H9 (cell line): Measurements from ENCODE around the gene TIPARP. TPM values are rescaled to one million over a fixed set of nuclear protein-coding genes. Genes with fewer than 3 reads are reported as not detected.

Source experiments
- DNase-seq: peaks from one replicate; pipeline ENCODE4 v3.0.0-alpha.2; 2017
- H2AFZ ChIP-seq: one replicate; pipeline ENCODE4 v1.6.1; 2013; ENCODE audit warnings: mild to moderate bottlenecking, low read length, control low read depth, moderate library complexity
- H2AK5ac ChIP-seq: 2 replicates; pipeline ENCODE4 v1.6.1; 2013; ENCODE audit warnings: low read length, control low read depth, mixed read lengths; ENCODE audit not compliant: insufficient read length
- H2BK120ac ChIP-seq: one replicate; pipeline ENCODE4 v1.6.1; 2013; ENCODE audit warnings: low read depth, mild to moderate bottlenecking, low read length, control low read depth, inconsistent platforms; ENCODE audit not compliant: poor library complexity, severe bottlenecking
- H2BK12ac ChIP-seq: 2 replicates; pipeline ENCODE4 v1.6.1; 2013; ENCODE audit warnings: low read length, control low read depth, mixed read lengths, low read depth; ENCODE audit not compliant: insufficient read length
- H2BK15ac ChIP-seq: 2 replicates; pipeline ENCODE4 v1.6.1; 2013; ENCODE audit warnings: low read depth, low read length, control low read depth
- H2BK20ac ChIP-seq: one replicate; pipeline ENCODE4 v1.6.1; 2013; ENCODE audit warnings: low read depth, mild to moderate bottlenecking, low read length, control low read depth, inconsistent platforms; ENCODE audit not compliant: poor library complexity, severe bottlenecking
- H2BK5ac ChIP-seq: 2 replicates; pipeline ENCODE4 v1.6.1; 2013; ENCODE audit warnings: low read length, control low read depth, mixed read lengths; ENCODE audit not compliant: insufficient read length
- H3K14ac ChIP-seq: 2 replicates; pipeline ENCODE4 v1.6.1; 2013; ENCODE audit warnings: low read length, control low read depth; ENCODE audit not compliant: insufficient read depth
- H3K18ac ChIP-seq: 2 replicates; pipeline ENCODE4 v1.6.1; 2013; ENCODE audit warnings: low read depth, mild to moderate bottlenecking, mixed read lengths, low read length, control low read depth; ENCODE audit not compliant: insufficient read length
- H3K23ac ChIP-seq: 2 replicates; pipeline ENCODE4 v1.6.1; 2013; ENCODE audit warnings: low read length, control low read depth, mixed read lengths, low read depth; ENCODE audit not compliant: insufficient read length
- H3K23me2 ChIP-seq: 2 replicates; pipeline ENCODE4 v1.6.1; 2013; ENCODE audit warnings: low read depth, mild to moderate bottlenecking, mixed read lengths, low read length, control low read depth; ENCODE audit not compliant: insufficient read length, poor library complexity, severe bottlenecking
- H3K27ac ChIP-seq: 2 replicates; pipeline ENCODE4 v1.5.1; 2013; ENCODE audit warnings: low read length, control low read depth, mixed read lengths, low read depth; ENCODE audit not compliant: insufficient read length
- H3K27me3 ChIP-seq: 2 replicates; pipeline ENCODE4 v1.6.1; 2013; ENCODE audit warnings: low read length, control low read depth, inconsistent platforms; ENCODE audit not compliant: insufficient read depth
- H3K4ac ChIP-seq: 2 replicates; pipeline ENCODE4 v1.6.1; 2013; ENCODE audit warnings: low read depth, mild to moderate bottlenecking, control low read depth, inconsistent platforms, low read length, moderate library complexity
- H3K4me1 ChIP-seq: 2 replicates; pipeline ENCODE4 v1.6.1; 2013; ENCODE audit warnings: low read length, control low read depth, inconsistent platforms; ENCODE audit not compliant: insufficient read depth
- H3K4me2 ChIP-seq: 2 replicates; pipeline ENCODE4 v1.6.1; 2013; ENCODE audit warnings: low read length, control low read depth, mixed read lengths; ENCODE audit not compliant: insufficient read length, insufficient read depth
- H3K56ac ChIP-seq: 2 replicates; pipeline ENCODE4 v1.6.1; 2013; ENCODE audit warnings: low read depth, mild to moderate bottlenecking, mixed read lengths, low read length, control low read depth; ENCODE audit not compliant: insufficient read length
- H3K79me1 ChIP-seq: 2 replicates; pipeline ENCODE4 v1.6.1; 2013; ENCODE audit warnings: low read depth, mild to moderate bottlenecking, moderate library complexity, low read length, control low read depth, inconsistent platforms; ENCODE audit not compliant: insufficient read depth, poor library complexity, severe bottlenecking
- H3K79me2 ChIP-seq: 2 replicates; pipeline ENCODE4 v1.6.1; 2013; ENCODE audit warnings: low read length, control low read depth, inconsistent platforms; ENCODE audit not compliant: insufficient read depth
- H3K9ac ChIP-seq: 2 replicates; pipeline ENCODE4 v1.6.1; 2013; ENCODE audit warnings: low read length, control low read depth, mixed read lengths; ENCODE audit not compliant: insufficient read length; ENCODE audit errors: extremely low read depth
- H3K9me3 ChIP-seq: one replicate; pipeline ENCODE4 v1.6.1; 2013; ENCODE audit warnings: low read depth, low read length, inconsistent platforms; ENCODE audit not compliant: control insufficient read depth
- H3T11ph ChIP-seq: one replicate; pipeline ENCODE4 v1.6.1; 2013; ENCODE audit warnings: mild to moderate bottlenecking, low read length, control low read depth, inconsistent platforms
- H4K20me1 ChIP-seq: one replicate; pipeline ENCODE4 v1.6.1; 2013; ENCODE audit not compliant: control insufficient read depth, insufficient read length, insufficient read depth
- H4K5ac ChIP-seq: 2 replicates; pipeline ENCODE4 v1.6.1; 2013; ENCODE audit warnings: low read depth, mild to moderate bottlenecking, mixed read lengths, low read length, control low read depth; ENCODE audit not compliant: insufficient read length
- H4K8ac ChIP-seq: replicated peaks from 2 replicates; pipeline ENCODE4 v1.6.1; 2013; ENCODE audit warnings: low read length, control low read depth, mixed read lengths, low read depth; ENCODE audit not compliant: insufficient read length
- H4K91ac ChIP-seq: 2 replicates; pipeline ENCODE4 v1.6.1; 2013; ENCODE audit warnings: low read depth, mild to moderate bottlenecking, moderate library complexity, mixed read lengths, low read length, control low read depth; ENCODE audit not compliant: insufficient read length
- H3K27ac Mint-ChIP-seq, 3 experiments: 2 replicates in 2 of 3; 3 replicates in 1 of 3; pipeline ENCODE4 v1.8.0; 2020 to 2021; ENCODE audit warnings: mixed read lengths in 3 of 3, mild to moderate bottlenecking in 1 of 3, moderate library complexity in 1 of 3
- H3K27me3 Mint-ChIP-seq: 2 replicates; pipeline ENCODE4 v1.8.0; 2021; ENCODE audit warnings: low read depth, mild to moderate bottlenecking, moderate library complexity, mixed read lengths
- H3K36me3 Mint-ChIP-seq, 3 experiments: 2 replicates in 2 of 3; 3 replicates in 1 of 3; pipeline ENCODE4 v1.8.0; 2020 to 2021; ENCODE audit warnings: low read depth in 3 of 3, mixed read lengths in 3 of 3; ENCODE audit not compliant: insufficient read depth in 1 of 3
- H3K4me1 Mint-ChIP-seq, 2 experiments: 2 replicates each; pipeline ENCODE4 v1.8.0; 2020; ENCODE audit warnings: mixed read lengths in 2 of 2
- H3K4me3 Mint-ChIP-seq, 2 experiments: 2 replicates in 1 of 2; 3 replicates in 1 of 2; pipeline ENCODE4 v1.8.0; 2020 to 2021; ENCODE audit warnings: mild to moderate bottlenecking in 2 of 2, mixed read lengths in 2 of 2, moderate library complexity in 1 of 2
- H3K9me3 Mint-ChIP-seq, 2 experiments: 2 replicates in 1 of 2; 3 replicates in 1 of 2; pipeline ENCODE4 v1.8.0; 2020; ENCODE audit warnings: mild to moderate bottlenecking in 2 of 2, mixed read lengths in 2 of 2, moderate library complexity in 1 of 2
- WGBS: extraction: QIAGEN DNeasy Blood & Tissue Kit; methylation state at CpG from one replicate; pipeline ENCODE4 v1.1.7; 2013; ENCODE audit warnings: missing lambda C conversion rate, low lambda C conversion rate, mixed read lengths; ENCODE audit not compliant: insufficient read length; ENCODE audit errors: extremely low coverage; 5-methylcytosine and 5-hydroxymethylcytosine counted together
- total RNA-seq: library from RNA; stranded (reverse); gene quantifications from 2 replicates; pipeline ENCODE4 v1.2.1, GENCODE V29; 2021
- TF ChIP-seq, protein P1 (sequence below): fragments of 200-600 bp; sonication (generic); conservative IDR thresholded peaks from 3 replicates; pipeline ENCODE4 v1.8.0; 2021; ENCODE audit warnings: antibody characterized with exemption, mild to moderate bottlenecking

The TIPARP gene
- total RNA-seq, 1 experiment from 2014 or later, result 5.9 TPM

DNA sequence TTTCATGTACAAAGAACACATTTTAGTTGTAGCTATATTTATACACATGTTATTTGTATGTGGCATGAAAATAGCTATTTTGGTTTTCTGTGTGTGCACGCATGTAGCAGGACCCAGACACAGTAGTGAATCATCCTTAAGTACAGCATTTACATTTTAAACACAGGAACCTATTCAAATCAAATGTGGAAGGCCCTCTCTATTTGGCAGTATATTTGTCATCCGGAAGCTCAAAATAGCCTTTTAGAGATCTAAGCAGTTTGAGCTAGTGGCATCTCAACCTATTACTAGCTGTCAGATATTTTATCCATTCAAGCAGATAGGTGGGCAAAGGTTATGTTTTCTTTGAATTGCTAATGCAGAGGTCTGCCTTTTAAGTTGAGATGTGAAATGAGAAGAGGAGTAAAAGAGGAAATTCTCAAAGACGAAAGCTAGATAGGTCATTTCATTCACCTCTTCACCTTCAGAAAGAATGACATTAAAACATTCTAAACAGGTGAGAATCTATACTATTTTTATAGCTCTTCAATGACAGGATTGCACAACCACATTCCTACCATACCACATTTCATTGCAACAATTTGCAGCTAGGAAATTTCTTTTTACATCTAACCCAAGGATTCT, 46.3 kb upstream of the TIPARP start:
- Histone ChIP-seq H3T11ph (no peak overlapping the region), H2BK12ac (no peak overlapping the region), H3K23me2 (no peaks in the 10 kb centered on the region), H2AFZ (no peak overlapping the region), H3K79me2 (no peaks in the 10 kb centered on the region), H3K4me1 (peaks cover 3% of the 10 kb centered on the region; the same call in 1 of the 2 replicates), H3K4me2 (no peak overlapping the region), H3K23ac (no peak overlapping the region), H3K56ac (no peak overlapping the region), H3K18ac (no peak overlapping the region), H3K79me1 (no peaks in the 10 kb centered on the region), H3K9ac (no peak overlapping the region), H4K91ac (no peak overlapping the region), H2BK20ac (no peak overlapping the region), H2BK5ac (no peak overlapping the region), H2AK5ac (no peak overlapping the region), H3K4ac (no peak overlapping the region), H4K8ac (no peak overlapping the region), H3K27me3 (no peaks in the 10 kb centered on the region), H3K27ac (no peak overlapping the region), H3K9me3 (no peaks in the 10 kb centered on the region), H2BK120ac (no peak overlapping the region), H3K14ac (no peak overlapping the region), H2BK15ac (no peak overlapping the region), H4K20me1 (no peaks in the 10 kb centered on the region), H4K5ac (no peak overlapping the region)
- DNase-seq, result no peak
- no peak overlapping the region for H3K4me3 Mint-ChIP-seq
- no peaks in the 10 kb centered on the region for H3K9me3 Mint-ChIP-seq
- H3K27ac Mint-ChIP-seq, result no peak overlapping the region
- H3K4me1 Mint-ChIP-seq, result peaks cover 18 to 21% of the 10 kb centered on the region in 2 experiments
- TF ChIP-seq, protein P1, sequence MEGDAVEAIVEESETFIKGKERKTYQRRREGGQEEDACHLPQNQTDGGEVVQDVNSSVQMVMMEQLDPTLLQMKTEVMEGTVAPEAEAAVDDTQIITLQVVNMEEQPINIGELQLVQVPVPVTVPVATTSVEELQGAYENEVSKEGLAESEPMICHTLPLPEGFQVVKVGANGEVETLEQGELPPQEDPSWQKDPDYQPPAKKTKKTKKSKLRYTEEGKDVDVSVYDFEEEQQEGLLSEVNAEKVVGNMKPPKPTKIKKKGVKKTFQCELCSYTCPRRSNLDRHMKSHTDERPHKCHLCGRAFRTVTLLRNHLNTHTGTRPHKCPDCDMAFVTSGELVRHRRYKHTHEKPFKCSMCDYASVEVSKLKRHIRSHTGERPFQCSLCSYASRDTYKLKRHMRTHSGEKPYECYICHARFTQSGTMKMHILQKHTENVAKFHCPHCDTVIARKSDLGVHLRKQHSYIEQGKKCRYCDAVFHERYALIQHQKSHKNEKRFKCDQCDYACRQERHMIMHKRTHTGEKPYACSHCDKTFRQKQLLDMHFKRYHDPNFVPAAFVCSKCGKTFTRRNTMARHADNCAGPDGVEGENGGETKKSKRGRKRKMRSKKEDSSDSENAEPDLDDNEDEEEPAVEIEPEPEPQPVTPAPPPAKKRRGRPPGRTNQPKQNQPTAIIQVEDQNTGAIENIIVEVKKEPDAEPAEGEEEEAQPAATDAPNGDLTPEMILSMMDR, result no peak
- H3K27me3 Mint-ChIP-seq, result no peaks in the 10 kb centered on the region; the same call in 1 of the 2 replicates
- H3K36me3 Mint-ChIP-seq, result no peaks in the 10 kb centered on the region
- no CpG with 5 or more reads among the region's 3 CpGs for WGBS
